Smooth muscle cell (in vitro differentiated cells): ENCODE data around the gene IKZF1. TPM values are rescaled to one million over a fixed set of nuclear protein-coding genes. Genes with fewer than 3 reads are reported as not detected.

ENCODE experiments used
- DNase-seq: peaks from one replicate; lab custom pipeline; 2025; ENCODE audit not compliant: unreplicated experiment; lab: John Stamatoyannopoulos, UW
- H2AFZ ChIP-seq: fragments of 200-600 bp; sonication (generic); 2 replicates; pipeline ENCODE4 v1.6.0; 2016; ENCODE audit warnings: antibody characterized with exemption, low read depth, mild to moderate bottlenecking
- H3F3A ChIP-seq: fragments of 200-600 bp; sonication (generic); 2 replicates; pipeline ENCODE4 v1.6.0; 2017; ENCODE audit warnings: antibody characterized with exemption, low read depth
- H3K27ac ChIP-seq: fragments of 200-600 bp; sonication (generic); 2 replicates; pipeline ENCODE4 v1.5.1; 2016; ENCODE audit warnings: low read depth, mild to moderate bottlenecking
- H3K27me3 ChIP-seq: fragments of 200-600 bp; sonication (generic); 2 replicates; pipeline ENCODE4 v1.6.1; 2016; ENCODE audit warnings: low read depth, mild to moderate bottlenecking
- H3K36me3 ChIP-seq: fragments of 200-600 bp; sonication (generic); 2 replicates; pipeline ENCODE4 v1.5.1; 2016; ENCODE audit warnings: low read depth
- H3K4me1 ChIP-seq: fragments of 200-600 bp; sonication (generic); 2 replicates; pipeline ENCODE4 v1.5.1; 2016; ENCODE audit warnings: low read depth
- H3K4me2 ChIP-seq: fragments of 200-600 bp; sonication (generic); 2 replicates; pipeline ENCODE4 v1.6.0; 2016; ENCODE audit warnings: mild to moderate bottlenecking
- H3K4me3 ChIP-seq: fragments of 200-600 bp; sonication (generic); 2 replicates; pipeline ENCODE4 v1.5.1; 2016; ENCODE audit warnings: mild to moderate bottlenecking
- H3K79me2 ChIP-seq: fragments of 200-600 bp; sonication (generic); 2 replicates; pipeline ENCODE4 v1.6.0; 2016; ENCODE audit warnings: low read depth, mild to moderate bottlenecking
- H3K9ac ChIP-seq: fragments of 200-600 bp; sonication (generic); 2 replicates; pipeline ENCODE4 v1.6.0; 2016; ENCODE audit warnings: low read depth
- H3K9me3 ChIP-seq: fragments of 200-600 bp; sonication (generic); replicated peaks from 2 replicates; pipeline ENCODE4 v1.5.1; 2016; ENCODE audit warnings: low read depth
- H4K20me1 ChIP-seq: fragments of 200-600 bp; sonication (generic); 2 replicates; pipeline ENCODE4 v1.6.0; 2016; ENCODE audit warnings: low read depth
- CTCF ChIP-seq: fragments of 200-600 bp; sonication (generic); IDR thresholded peaks from 2 replicates; pipeline ENCODE4 v1.5.1; 2017; ENCODE audit warnings: borderline replicate concordance, mild to moderate bottlenecking, antibody characterized with exemption; ENCODE audit not compliant: insufficient read depth, poor library complexity, severe bottlenecking
- WGBS: methylation state at CpG from one replicate; pipeline ENCODE4 v1.1.7; 2016; ENCODE audit warnings: low lambda C conversion rate; 5-methylcytosine and 5-hydroxymethylcytosine counted together
- polyA plus RNA-seq: library from polyadenylated mRNA; unstranded; fragments of >200 nt; fragmentation: Nextera tagmentation; extraction: Ambion mirVana; gene quantifications from 2 replicates; pipeline ENCODE4 v1.2.1, GENCODE V29; 2016
- total RNA-seq: library from RNA; depleted of rRNA; stranded (reverse); fragments of >200 nt; gene quantifications from 2 replicates; pipeline ENCODE4 v1.2.3, GENCODE V29; 2014

The IKZF1 gene
- total and polyA plus RNA-seq, 2 experiments from 2014 or later = not detected

DNA sequence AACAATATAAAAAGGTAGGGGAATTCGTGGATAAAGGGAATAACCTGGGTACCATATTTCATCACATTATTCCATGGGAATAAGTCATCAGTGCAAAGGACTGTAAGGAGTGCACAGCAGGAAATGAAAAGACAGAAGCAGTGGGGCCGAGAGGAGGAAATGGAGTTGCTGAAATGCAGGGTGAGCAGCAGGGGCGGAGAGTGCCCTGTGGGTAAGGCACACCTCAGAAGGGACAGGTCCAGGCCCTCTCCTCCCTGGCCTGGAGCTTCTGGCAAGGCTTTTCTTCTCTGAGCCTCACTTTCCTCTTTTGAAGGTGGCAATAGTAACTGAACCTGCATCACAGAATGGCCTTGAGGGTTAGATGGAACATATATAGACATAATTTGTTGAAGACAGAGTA lies 26.2 kb downstream of the IKZF1 start:
- no peak overlapping the region for H3K4me3 ChIP-seq
- no peaks in the 10 kb centered on the region for H3F3A ChIP-seq
- no peaks in the 10 kb centered on the region for H3K27me3 ChIP-seq
- WGBS = 79% methylated on average over 3 of the region's 3 CpGs
- H3K27ac ChIP-seq = no peak overlapping the region
- no peaks in the 10 kb centered on the region for H3K9me3 ChIP-seq
- no peaks in the 10 kb centered on the region for H3K36me3 ChIP-seq
- H4K20me1 ChIP-seq = no peaks in the 10 kb centered on the region
- TF ChIP-seq CTCF = no peak
- no peak overlapping the region for H3K4me2 ChIP-seq
- no peak overlapping the region for H3K9ac ChIP-seq
- H3K79me2 ChIP-seq = no peaks in the 10 kb centered on the region
- no peak for DNase-seq
- no peak overlapping the region for H2AFZ ChIP-seq
- H3K4me1 ChIP-seq = peaks cover 8% of the 10 kb centered on the region

DNA sequence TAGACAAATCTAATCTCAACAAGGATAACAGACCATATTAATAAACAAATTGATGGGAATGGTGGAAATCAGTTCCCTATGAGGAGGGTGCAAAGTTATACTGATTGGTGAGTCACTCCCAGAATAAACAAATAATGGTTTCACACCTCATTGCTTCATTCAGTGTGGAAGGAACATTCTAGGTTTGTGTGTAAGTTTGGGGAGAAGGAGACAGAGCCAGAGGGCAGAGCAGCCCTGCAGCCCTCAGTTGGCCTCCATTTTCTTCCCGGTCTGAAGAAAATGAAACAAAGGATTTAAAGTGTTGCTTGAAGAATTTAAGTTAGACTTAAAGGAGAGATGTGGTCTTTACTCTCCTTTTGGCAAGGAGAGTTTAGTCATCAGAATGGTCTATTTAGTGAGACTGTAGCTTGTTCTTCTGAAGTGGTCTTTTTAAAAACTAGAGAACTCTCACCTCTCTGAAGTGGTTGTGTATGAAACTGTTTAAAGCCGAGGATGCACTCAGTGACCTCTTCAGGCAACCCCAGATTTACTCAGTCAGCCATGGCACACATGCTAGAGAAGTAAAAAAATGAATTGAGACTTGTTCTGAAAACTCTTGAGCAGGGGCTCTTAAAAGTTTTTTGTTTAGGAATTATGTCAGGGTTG lies 27.2 kb downstream of the IKZF1 start:
- H3K9ac ChIP-seq = no peak overlapping the region
- H3K27ac ChIP-seq = no peak overlapping the region
- H3K4me3 ChIP-seq = no peak overlapping the region
- no peaks in the 10 kb centered on the region for H3K36me3 ChIP-seq
- H4K20me1 ChIP-seq = no peaks in the 10 kb centered on the region
- no peak for DNase-seq
- no peaks in the 10 kb centered on the region for H3K27me3 ChIP-seq
- TF ChIP-seq CTCF = no peak
- peaks cover 8% of the 10 kb centered on the region for H3K4me1 ChIP-seq
- H3K9me3 ChIP-seq = no peaks in the 10 kb centered on the region
- no peak overlapping the region for H3K4me2 ChIP-seq
- H3K79me2 ChIP-seq = no peaks in the 10 kb centered on the region
- no peak overlapping the region for H2AFZ ChIP-seq
- H3F3A ChIP-seq = no peaks in the 10 kb centered on the region
- 80% methylated on average over 2 of the region's 2 CpGs for WGBS

DNA sequence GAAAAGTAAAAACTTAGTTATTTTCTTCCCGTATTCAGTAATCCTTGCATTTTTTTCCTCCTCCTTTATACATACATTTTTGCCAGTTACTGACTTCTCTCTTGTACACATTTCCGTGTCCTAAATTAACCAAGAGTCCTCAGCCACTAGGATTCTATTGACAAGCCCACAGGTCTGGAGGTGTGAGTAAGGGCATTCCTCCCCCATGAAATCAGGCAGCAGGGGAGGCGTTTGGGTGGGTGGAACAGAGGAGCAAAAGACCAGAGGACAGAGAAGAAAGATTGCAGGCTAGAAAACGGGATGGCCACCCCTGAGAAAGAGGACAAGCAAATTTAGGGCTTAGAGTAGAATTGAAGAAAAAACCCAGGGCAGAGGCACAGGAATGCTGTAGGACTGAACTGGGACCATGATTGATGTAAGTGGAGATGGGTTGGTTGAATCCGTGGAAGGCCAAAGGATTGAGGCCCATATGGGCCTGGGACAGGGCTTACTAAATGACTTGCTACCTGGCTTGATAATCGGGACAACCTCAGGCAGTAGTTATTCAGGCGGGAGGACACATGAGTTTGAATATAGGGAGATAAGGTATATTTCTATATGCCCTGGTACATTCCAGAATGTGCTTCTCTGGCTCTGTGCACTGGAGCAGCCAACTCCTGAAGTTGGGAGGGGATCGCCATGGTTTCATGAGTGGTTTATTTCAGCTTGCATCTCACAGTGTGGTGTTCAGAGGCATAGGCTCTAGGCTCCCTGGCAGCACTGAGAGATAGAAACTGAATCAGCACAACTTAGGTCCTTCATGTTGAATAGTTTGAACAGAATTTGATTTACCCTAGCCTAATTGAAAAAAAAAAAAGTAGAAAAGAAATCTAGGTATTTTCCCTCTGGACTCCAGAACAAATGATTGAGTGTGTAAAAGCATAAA lies 28.0 kb downstream of the IKZF1 start:
- no peaks in the 10 kb centered on the region for H3K79me2 ChIP-seq
- peak overlapping the region; percentile 68 for H3K4me2 ChIP-seq
- no peak overlapping the region for H3K4me3 ChIP-seq
- H3K9me3 ChIP-seq = no peaks in the 10 kb centered on the region
- no peak for DNase-seq
- H3K27ac ChIP-seq = no peak overlapping the region
- H2AFZ ChIP-seq = no peak overlapping the region
- no peaks in the 10 kb centered on the region for H3K36me3 ChIP-seq
- no peaks in the 10 kb centered on the region for H3F3A ChIP-seq
- peaks cover 8% of the 10 kb centered on the region for H3K4me1 ChIP-seq
- H3K27me3 ChIP-seq = no peaks in the 10 kb centered on the region
- TF ChIP-seq CTCF = no peak
- 70% methylated on average over 8 of the region's 8 CpGs for WGBS
- no peak overlapping the region for H3K9ac ChIP-seq
- H4K20me1 ChIP-seq = no peaks in the 10 kb centered on the region
